Fibroblast of the aortic adventitia (primary cell): ENCODE measurements around the gene PTGDR2. TPM values are rescaled to one million over a fixed set of nuclear protein-coding genes. Genes with fewer than 3 reads are reported as not detected.

Source experiments
- DNase-seq: peaks from one replicate; pipeline ENCODE4 v3.0.0-alpha.2; 2010; ENCODE audit warnings: low read depth
- H3K4me3 ChIP-seq: 2 replicates; pipeline ENCODE4 v1.5.1; 2011; ENCODE audit warnings: low read depth, mild to moderate bottlenecking, control low read depth, low read length, moderate library complexity
- CTCF ChIP-seq: IDR thresholded peaks from 2 replicates; pipeline ENCODE4 v1.5.1; 2011; ENCODE audit warnings: mild to moderate bottlenecking, low read length, control low read depth, inconsistent platforms; ENCODE audit not compliant: insufficient read depth
- total RNA-seq: library from RNA; depleted of rRNA; stranded (reverse); fragments of >200 nt; gene quantifications from 2 replicates; pipeline ENCODE4 v1.2.3, GENCODE V29; 2012; ENCODE audit warnings: low replicate concordance

Gene PTGDR2
- total RNA-seq, 1 donor, result not detected

- no peak for TF ChIP-seq CTCF
- DNase-seq, result no peak
- no peak overlapping the region for H3K4me3 ChIP-seq
Measured at GRCh38 chr11:60809249-60809648, 46.5 kb downstream of the PTGDR2 start.

- DNase-seq, result no peak
- H3K4me3 ChIP-seq, result no peak overlapping the region
- TF ChIP-seq CTCF, result no peak
Measured at GRCh38 chr11:60803273-60803936, 52.3 kb downstream of the PTGDR2 start.

- DNase-seq, result no peak
- TF ChIP-seq CTCF, result no peak
- no peak overlapping the region for H3K4me3 ChIP-seq
Measured at GRCh38 chr11:60801194-60801593, 54.6 kb downstream of the PTGDR2 start.

Other genes with a start within 250 kb of the PTGDR2 start
- gene MS4A8, start 156.3 kb downstream of the PTGDR2 start, total RNA-seq, result 0.49 TPM in 1 of 2 replicates, not detected in the other
- not detected in 2 replicates for gene MS4A18, start 131.2 kb downstream of the PTGDR2 start, total RNA-seq
- gene MS4A15, start 99.1 kb downstream of the PTGDR2 start, total RNA-seq, result not detected in 2 replicates
- not detected in 2 replicates for gene MS4A10, start 70.6 kb downstream of the PTGDR2 start, total RNA-seq
- 3.6 and 12.0 TPM in 2 replicates for gene CCDC86, start 13.8 kb downstream of the PTGDR2 start, total RNA-seq
- gene ZP1, start 11.6 kb upstream of the PTGDR2 start, total RNA-seq, result not detected in 2 replicates
- 19.5 and 53.1 TPM in 2 replicates for gene PRPF19, start 50.6 kb upstream of the PTGDR2 start, total RNA-seq
- 29.3 and 44.1 TPM in 2 replicates for gene TMEM109, start 58.2 kb upstream of the PTGDR2 start, total RNA-seq
- gene TMEM132A, start 68.5 kb upstream of the PTGDR2 start, total RNA-seq, result 3.7 and 17.9 TPM in 2 replicates
- 6.8 and 18.2 TPM in 2 replicates for gene SLC15A3, start 96.2 kb upstream of the PTGDR2 start, total RNA-seq
- not detected in 2 replicates for gene CD6, start 115.7 kb upstream of the PTGDR2 start, total RNA-seq
- gene CD5, start 246.5 kb upstream of the PTGDR2 start, total RNA-seq, result not detected in 2 replicates